Osteoblast (primary cell): ENCODE data around the gene MX2. TPM values are rescaled to one million over a fixed set of nuclear protein-coding genes. Genes with fewer than 3 reads are reported as not detected.
"Not testable (repeated sequence)": the region's sequence is repeated elsewhere in the genome, so short reads cannot be mapped to it uniquely, and the experiment has no call there.

Source experiments
- DNase-seq: peaks from one replicate; pipeline ENCODE4 v3.0.0; 2011; ENCODE audit warnings: low spot score, mixed read lengths; ENCODE audit not compliant: insufficient read length; ENCODE audit errors: missing footprints
- H2AFZ ChIP-seq: 2 replicates; pipeline ENCODE4 v1.6.0; 2011; ENCODE audit warnings: mild to moderate bottlenecking, low read length
- H3K27ac ChIP-seq: 2 replicates; pipeline ENCODE4 v1.5.1; 2011; ENCODE audit warnings: mild to moderate bottlenecking, low read depth, low read length, moderate library complexity
- H3K27me3 ChIP-seq: 2 replicates; pipeline ENCODE4 v1.6.0; 2012; ENCODE audit warnings: mild to moderate bottlenecking, control low read depth, inconsistent platforms, low read length, moderate library complexity; ENCODE audit not compliant: insufficient read depth
- H3K36me3 ChIP-seq: 2 replicates; pipeline ENCODE4 v1.5.1; 2011; ENCODE audit warnings: mild to moderate bottlenecking, low read length, control low read depth, moderate library complexity; ENCODE audit not compliant: insufficient read depth
- H3K4me1 ChIP-seq: 2 replicates; pipeline ENCODE4 v1.5.1; 2011; ENCODE audit warnings: mild to moderate bottlenecking, low read length, control low read depth, moderate library complexity; ENCODE audit not compliant: insufficient read depth
- H3K4me2 ChIP-seq: 2 replicates; pipeline ENCODE4 v1.6.0; 2011; ENCODE audit warnings: mild to moderate bottlenecking, low read length; ENCODE audit not compliant: insufficient read depth
- H3K4me3 ChIP-seq: fragments of 200-600 bp; sonication (generic); 3 replicates; pipeline ENCODE4 v1.5.1; 2012; ENCODE audit warnings: mild to moderate bottlenecking, low read length, inconsistent platforms; ENCODE audit not compliant: insufficient read depth
- H3K79me2 ChIP-seq: 2 replicates; pipeline ENCODE4 v1.6.0; 2012; ENCODE audit warnings: mild to moderate bottlenecking, low read length, control low read depth, inconsistent platforms; ENCODE audit not compliant: insufficient read depth
- H3K9me3 ChIP-seq: 2 replicates; pipeline ENCODE4 v1.5.1; 2011; ENCODE audit warnings: low read depth, low read length, control low read depth
- H4K20me1 ChIP-seq: 2 replicates; pipeline ENCODE4 v1.6.0; 2012; ENCODE audit warnings: mild to moderate bottlenecking, low read length, control low read depth; ENCODE audit not compliant: insufficient read depth
- total RNA-seq: library from RNA; depleted of rRNA; stranded (reverse); fragments of >200 nt; gene quantifications from 2 replicates; pipeline ENCODE4 v1.2.3, GENCODE V29; 2012
- TF ChIP-seq, protein P1 (sequence below): IDR thresholded peaks from 2 replicates; pipeline ENCODE4 v1.5.1; 2011; ENCODE audit warnings: mild to moderate bottlenecking, low read depth, low read length, moderate library complexity; ENCODE audit errors: extremely low read depth

Gene MX2, protein sequence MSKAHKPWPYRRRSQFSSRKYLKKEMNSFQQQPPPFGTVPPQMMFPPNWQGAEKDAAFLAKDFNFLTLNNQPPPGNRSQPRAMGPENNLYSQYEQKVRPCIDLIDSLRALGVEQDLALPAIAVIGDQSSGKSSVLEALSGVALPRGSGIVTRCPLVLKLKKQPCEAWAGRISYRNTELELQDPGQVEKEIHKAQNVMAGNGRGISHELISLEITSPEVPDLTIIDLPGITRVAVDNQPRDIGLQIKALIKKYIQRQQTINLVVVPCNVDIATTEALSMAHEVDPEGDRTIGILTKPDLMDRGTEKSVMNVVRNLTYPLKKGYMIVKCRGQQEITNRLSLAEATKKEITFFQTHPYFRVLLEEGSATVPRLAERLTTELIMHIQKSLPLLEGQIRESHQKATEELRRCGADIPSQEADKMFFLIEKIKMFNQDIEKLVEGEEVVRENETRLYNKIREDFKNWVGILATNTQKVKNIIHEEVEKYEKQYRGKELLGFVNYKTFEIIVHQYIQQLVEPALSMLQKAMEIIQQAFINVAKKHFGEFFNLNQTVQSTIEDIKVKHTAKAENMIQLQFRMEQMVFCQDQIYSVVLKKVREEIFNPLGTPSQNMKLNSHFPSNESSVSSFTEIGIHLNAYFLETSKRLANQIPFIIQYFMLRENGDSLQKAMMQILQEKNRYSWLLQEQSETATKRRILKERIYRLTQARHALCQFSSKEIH
- 12.4 and 14.5 TPM in 2 replicates for total RNA-seq

DNA sequence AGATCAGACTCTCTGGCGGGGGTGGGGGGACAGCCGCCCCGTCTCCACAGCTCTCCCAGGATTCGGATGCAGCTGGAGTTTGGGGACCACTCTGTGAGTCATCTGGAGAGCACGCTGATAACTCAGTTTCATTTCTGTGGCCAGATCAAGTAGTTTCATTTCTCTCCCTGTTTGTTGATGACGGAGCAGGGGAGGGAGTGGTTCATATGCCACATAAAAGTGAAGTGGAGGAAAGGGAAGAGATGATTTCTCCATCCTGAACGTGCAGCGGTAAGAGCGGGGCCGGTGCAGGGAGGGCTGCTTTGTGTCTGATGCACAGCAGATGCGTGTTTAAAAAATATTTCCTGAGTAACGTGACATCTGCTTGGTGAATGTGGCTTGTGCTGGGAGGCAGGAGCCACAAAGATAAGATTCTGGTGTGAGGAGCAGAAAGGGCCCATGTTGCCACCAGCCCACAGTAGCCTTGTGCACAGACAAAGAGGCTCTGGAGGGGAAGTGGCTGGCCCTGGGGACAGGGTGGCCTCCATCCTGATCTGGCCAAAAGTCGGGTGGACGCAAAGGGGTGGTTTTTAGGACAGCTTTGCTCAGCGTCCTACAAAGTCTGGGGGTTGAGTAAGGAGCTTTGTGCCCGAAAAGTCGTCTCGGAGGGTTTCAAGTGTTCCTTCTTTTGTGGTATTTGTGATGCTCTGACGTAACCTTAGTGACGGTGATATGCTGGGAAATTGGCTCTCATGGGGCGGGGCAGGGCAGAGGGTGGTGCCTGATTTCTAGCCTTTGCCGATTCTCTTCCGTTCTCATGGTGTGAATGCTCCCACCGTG is at the start of gene MX2:
MX2 (plus strand) TSS at position 242 of the 819 bp plus-strand sequence. CDS start 14,880 bp downstream, outside the sequence.
- Histone ChIP-seq H4K20me1 (no peaks in the 10 kb centered on the region), H3K9me3 (no peaks in the 10 kb centered on the region), H3K4me2 (peak within 1 kb of the TSS; percentile 70), H3K4me1 (peaks cover 13% of the 10 kb centered on the region), H3K4me3 (peak within 1 kb of the TSS; percentile 60), H3K36me3 (no peaks in the 10 kb centered on the region), H3K27me3 (peaks cover 4% of the 10 kb centered on the region), H2AFZ (peak within 1 kb of the TSS; percentile 81), H3K79me2 (no peaks in the 10 kb centered on the region), H3K27ac (peak within 1 kb of the TSS; percentile 68)
- DNase-seq: peak; percentile 92
- TF ChIP-seq, protein P1, sequence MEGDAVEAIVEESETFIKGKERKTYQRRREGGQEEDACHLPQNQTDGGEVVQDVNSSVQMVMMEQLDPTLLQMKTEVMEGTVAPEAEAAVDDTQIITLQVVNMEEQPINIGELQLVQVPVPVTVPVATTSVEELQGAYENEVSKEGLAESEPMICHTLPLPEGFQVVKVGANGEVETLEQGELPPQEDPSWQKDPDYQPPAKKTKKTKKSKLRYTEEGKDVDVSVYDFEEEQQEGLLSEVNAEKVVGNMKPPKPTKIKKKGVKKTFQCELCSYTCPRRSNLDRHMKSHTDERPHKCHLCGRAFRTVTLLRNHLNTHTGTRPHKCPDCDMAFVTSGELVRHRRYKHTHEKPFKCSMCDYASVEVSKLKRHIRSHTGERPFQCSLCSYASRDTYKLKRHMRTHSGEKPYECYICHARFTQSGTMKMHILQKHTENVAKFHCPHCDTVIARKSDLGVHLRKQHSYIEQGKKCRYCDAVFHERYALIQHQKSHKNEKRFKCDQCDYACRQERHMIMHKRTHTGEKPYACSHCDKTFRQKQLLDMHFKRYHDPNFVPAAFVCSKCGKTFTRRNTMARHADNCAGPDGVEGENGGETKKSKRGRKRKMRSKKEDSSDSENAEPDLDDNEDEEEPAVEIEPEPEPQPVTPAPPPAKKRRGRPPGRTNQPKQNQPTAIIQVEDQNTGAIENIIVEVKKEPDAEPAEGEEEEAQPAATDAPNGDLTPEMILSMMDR: no peak

DNA sequence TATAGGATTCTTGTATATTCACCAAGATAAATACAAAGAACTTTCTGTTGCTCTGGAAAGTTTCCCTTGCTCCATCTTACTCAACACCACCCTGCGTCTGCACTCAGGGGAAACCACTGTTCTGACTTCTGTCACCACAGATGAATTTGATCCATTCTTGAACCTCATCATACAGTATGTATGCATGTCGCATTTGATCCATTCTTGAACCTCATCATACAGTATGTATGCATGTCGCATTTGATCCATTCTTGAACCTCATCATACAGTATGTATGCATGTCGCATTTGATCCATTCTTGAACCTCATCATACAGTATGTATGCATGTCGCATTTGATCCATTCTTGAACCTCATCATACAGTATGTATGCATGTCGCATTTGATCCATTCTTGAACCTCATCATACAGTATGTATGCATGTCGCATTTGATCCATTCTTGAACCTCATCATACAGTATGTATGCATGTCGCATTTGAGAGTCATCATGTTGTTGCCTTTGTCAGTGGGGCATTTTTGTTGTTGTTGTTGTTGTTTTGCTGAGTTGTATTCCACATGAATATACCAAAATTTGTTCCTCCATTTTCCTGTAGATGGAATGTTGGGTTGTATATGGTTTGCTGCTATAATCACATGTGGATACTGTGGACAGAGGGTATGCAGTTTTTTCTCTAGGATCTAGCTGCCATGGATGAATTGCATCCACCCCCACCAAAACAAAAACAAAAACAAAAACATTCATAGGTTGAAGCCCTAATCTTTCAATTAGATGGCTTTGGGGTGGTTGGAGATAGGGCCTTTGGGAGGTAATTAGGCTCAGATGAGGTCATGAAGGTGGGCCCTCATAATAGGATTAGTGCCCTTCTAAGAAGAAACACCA is 48.3 kb upstream of the MX2 start:
- not testable (repeated sequence) for H3K27ac ChIP-seq, H3K9me3 ChIP-seq, H3K79me2 ChIP-seq, H3K4me1 ChIP-seq, H2AFZ ChIP-seq, H3K4me3 ChIP-seq, H3K4me2 ChIP-seq, H3K36me3 ChIP-seq, H4K20me1 ChIP-seq
- peak; percentile 72 for DNase-seq
- peaks cover 32% of the 10 kb centered on the region for H3K27me3 ChIP-seq

DNA sequence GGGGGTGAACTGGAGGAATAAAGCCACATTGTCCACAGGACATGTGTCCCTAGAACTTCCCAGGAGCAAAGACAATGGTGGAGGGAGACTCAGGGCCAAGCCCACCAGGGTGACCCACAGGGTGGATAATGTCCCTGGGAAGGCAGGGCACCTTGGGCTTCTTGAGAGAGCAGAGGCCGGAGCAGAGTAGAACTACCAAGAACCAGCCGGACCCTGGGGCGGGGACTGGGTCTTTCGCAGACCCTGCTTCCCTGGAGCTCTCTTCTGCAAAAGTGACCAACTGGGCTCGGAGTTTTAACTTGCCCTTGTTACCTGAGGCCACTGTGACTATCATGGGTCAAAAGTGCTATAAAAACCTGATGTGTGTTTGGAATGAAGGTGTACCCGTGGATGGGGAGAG is 46.1 kb upstream of the MX2 start:
- no peaks in the 10 kb centered on the region for H3K4me1 ChIP-seq
- H3K36me3 ChIP-seq: no peaks in the 10 kb centered on the region
- H3K79me2 ChIP-seq: no peaks in the 10 kb centered on the region
- H3K4me2 ChIP-seq: no peak overlapping the region
- H3K27me3 ChIP-seq: peaks cover 32% of the 10 kb centered on the region
- H3K4me3 ChIP-seq: no peak overlapping the region
- H2AFZ ChIP-seq: no peak overlapping the region
- TF ChIP-seq, protein P1: no peak
- no peak overlapping the region for H3K27ac ChIP-seq
- no peaks in the 10 kb centered on the region for H3K9me3 ChIP-seq
- H4K20me1 ChIP-seq: no peaks in the 10 kb centered on the region
- peak; percentile 69 for DNase-seq
